HEK293 (cell line): ENCODE measurements around the gene FAM78A.

ENCODE experiments used
- CTCF ChIA-PET: fragments of 350-600 bp; formaldehyde crosslinking; extraction: SDS; loops from one replicate; lab custom pipeline; 2021; ENCODE audit warnings: antibody characterized with exemption; lab: Yijun Ruan, JAX
- POLR2A ChIA-PET: fragments of 300-600 bp; formaldehyde crosslinking; extraction: SDS; loops from one replicate; lab custom pipeline; 2020; ENCODE audit warnings: antibody characterized with exemption, inconsistent platforms; lab: Yijun Ruan, JAX
- H3K27ac ChIP-seq: fragments of 200-500 bp; sonication (Bioruptor generic); 2 replicates; pipeline ENCODE4 v1.5.1; 2014; ENCODE audit warnings: low read depth, low read length, control low read depth, inconsistent platforms; ENCODE audit errors: extremely low read depth
- H3K36me3 ChIP-seq, 2 experiments: fragments of 200-500 bp in 1 of 2; sonication (Bioruptor generic) in 1 of 2; 1 replicate in 1 of 2; 2 replicates in 1 of 2; pipeline ENCODE4 v1.5.1; 2014 to 2017; ENCODE audit warnings: inconsistent platforms in 2 of 2, low read length in 2 of 2; ENCODE audit not compliant: control insufficient read depth in 2 of 2, insufficient read depth in 1 of 2
- H3K4me1 ChIP-seq: fragments of 200-500 bp; sonication (Bioruptor generic); 2 replicates; pipeline ENCODE4 v1.5.1; 2014; ENCODE audit warnings: mild to moderate bottlenecking, low read length, inconsistent platforms; ENCODE audit not compliant: control insufficient read depth, insufficient read depth
- H3K4me3 ChIP-seq: 2 replicates; pipeline ENCODE4 v1.5.1; 2011; ENCODE audit warnings: low read depth, mild to moderate bottlenecking, control low read depth, low read length, moderate library complexity
- H3K9me3 ChIP-seq: fragments of 200-500 bp; sonication (Bioruptor generic); 2 replicates; pipeline ENCODE4 v1.5.1; 2014; ENCODE audit warnings: low read depth, low read length, inconsistent platforms; ENCODE audit not compliant: control insufficient read depth, insufficient read depth
- GLIS1 ChIP-seq: fragments of 450-650 bp; formaldehyde crosslinking; IDR thresholded peaks from 2 replicates; pipeline ENCODE4 v1.5.1; 2016; ENCODE audit warnings: missing biosample characterization, missing genetic modification characterization
- SALL2 ChIP-seq: fragments of 450-650 bp; formaldehyde crosslinking; IDR thresholded peaks from 2 replicates; pipeline ENCODE4 v1.5.0; 2017; ENCODE audit warnings: missing biosample characterization, mild to moderate bottlenecking, missing genetic modification characterization, borderline replicate concordance
- SCRT1 ChIP-seq: fragments of 450-650 bp; formaldehyde crosslinking; IDR thresholded peaks from 2 replicates; pipeline ENCODE4 v1.5.1; 2016; ENCODE audit warnings: missing biosample characterization, missing genetic modification characterization, borderline replicate concordance
- ZBTB1 ChIP-seq: fragments of 450-650 bp; formaldehyde crosslinking; IDR thresholded peaks from 2 replicates; pipeline ENCODE4 v1.5.1; 2016; ENCODE audit warnings: missing biosample characterization, missing genetic modification characterization
- ZFP41 ChIP-seq: fragments of 450-650 bp; formaldehyde crosslinking; IDR thresholded peaks from 2 replicates; pipeline ENCODE4 v1.5.1; 2016; ENCODE audit warnings: missing biosample characterization, missing genetic modification characterization, borderline replicate concordance
- ZNF112 ChIP-seq: fragments of 450-650 bp; formaldehyde crosslinking; IDR thresholded peaks from 2 replicates; pipeline ENCODE4 v1.5.0; 2017; ENCODE audit warnings: missing biosample characterization, missing genetic modification characterization
- ZNF114 ChIP-seq: fragments of 450-650 bp; formaldehyde crosslinking; IDR thresholded peaks from 2 replicates; pipeline ENCODE4 v1.5.0; 2017; ENCODE audit warnings: missing biosample characterization, missing genetic modification characterization
- ZNF175 ChIP-seq: fragments of 450-650 bp; formaldehyde crosslinking; IDR thresholded peaks from 2 replicates; pipeline ENCODE4 v1.5.1; 2016; ENCODE audit warnings: missing biosample characterization, missing genetic modification characterization
- ZNF184 ChIP-seq: fragments of 450-650 bp; IDR thresholded peaks from 2 replicates; pipeline ENCODE4 v1.5.1; 2018; ENCODE audit warnings: missing biosample characterization, mild to moderate bottlenecking, missing genetic modification characterization
- ZNF266 ChIP-seq: fragments of 450-650 bp; formaldehyde crosslinking; IDR thresholded peaks from 2 replicates; pipeline ENCODE4 v1.5.1; 2016; ENCODE audit warnings: missing biosample characterization, missing genetic modification characterization, low read depth
- ZNF354C ChIP-seq: fragments of 450-650 bp; formaldehyde crosslinking; IDR thresholded peaks from 2 replicates; pipeline ENCODE4 v1.5.1; 2016; ENCODE audit warnings: missing biosample characterization, missing genetic modification characterization, low read depth, borderline replicate concordance
- ZNF391 ChIP-seq: fragments of 450-650 bp; formaldehyde crosslinking; IDR thresholded peaks from 2 replicates; pipeline ENCODE4 v1.5.1; 2016; ENCODE audit warnings: low read depth, missing biosample characterization, missing genetic modification characterization, borderline replicate concordance
- ZNF473 ChIP-seq: fragments of 450-650 bp; formaldehyde crosslinking; IDR thresholded peaks from 2 replicates; pipeline ENCODE4 v1.5.1; 2017; ENCODE audit warnings: missing biosample characterization, missing genetic modification characterization
- ZNF544 ChIP-seq: fragments of 450-650 bp; formaldehyde crosslinking; IDR thresholded peaks from 2 replicates; pipeline ENCODE4 v1.5.0; 2017; ENCODE audit warnings: missing biosample characterization, missing genetic modification characterization
- ZNF558 ChIP-seq: fragments of 450-650 bp; formaldehyde crosslinking; IDR thresholded peaks from 2 replicates; pipeline ENCODE4 v1.5.1; 2016; ENCODE audit warnings: missing biosample characterization, missing genetic modification characterization
- ZNF621 ChIP-seq: fragments of 450-650 bp; formaldehyde crosslinking; IDR thresholded peaks from 2 replicates; pipeline ENCODE4 v1.5.1; 2017; ENCODE audit warnings: missing biosample characterization, missing genetic modification characterization
- ZNF623 ChIP-seq: fragments of 450-650 bp; formaldehyde crosslinking; IDR thresholded peaks from 2 replicates; pipeline ENCODE4 v1.5.1; 2016; ENCODE audit warnings: missing biosample characterization, missing genetic modification characterization
- ZNF677 ChIP-seq: fragments of 450-650 bp; IDR thresholded peaks from 2 replicates; pipeline ENCODE4 v1.5.0; 2018; ENCODE audit warnings: missing biosample characterization, mild to moderate bottlenecking, missing genetic modification characterization, moderate library complexity
- ZNF707 ChIP-seq: fragments of 450-650 bp; formaldehyde crosslinking; IDR thresholded peaks from 2 replicates; pipeline ENCODE4 v1.5.1; 2016; ENCODE audit warnings: missing biosample characterization, missing genetic modification characterization
- ZNF830 ChIP-seq: fragments of 450-650 bp; IDR thresholded peaks from 2 replicates; pipeline ENCODE4 v1.5.0; 2018; ENCODE audit warnings: missing biosample characterization, missing genetic modification characterization, low read depth, mild to moderate bottlenecking, moderate library complexity
- ZSCAN16 ChIP-seq: fragments of 450-650 bp; formaldehyde crosslinking; IDR thresholded peaks from 2 replicates; pipeline ENCODE4 v1.5.1; 2016; ENCODE audit warnings: missing biosample characterization, missing genetic modification characterization
- ZSCAN30 ChIP-seq: fragments of 450-650 bp; IDR thresholded peaks from 2 replicates; pipeline ENCODE4 v1.5.1; 2018; ENCODE audit warnings: missing biosample characterization, mild to moderate bottlenecking, missing genetic modification characterization, moderate library complexity
- TF ChIP-seq, protein P1 (sequence below): fragments of 450-650 bp; formaldehyde crosslinking; IDR thresholded peaks from 2 replicates; pipeline ENCODE4 v1.5.1; 2016; ENCODE audit warnings: missing biosample characterization, missing genetic modification characterization
- TF ChIP-seq, protein P2 (sequence below): fragments of 450-650 bp; formaldehyde crosslinking; IDR thresholded peaks from 2 replicates; pipeline ENCODE4 v1.5.1; 2016; ENCODE audit warnings: missing biosample characterization, missing genetic modification characterization, low read depth
- TF ChIP-seq, protein P3 (sequence below): fragments of 450-650 bp; formaldehyde crosslinking; IDR thresholded peaks from 2 replicates; pipeline ENCODE4 v1.5.0; 2017; ENCODE audit warnings: missing biosample characterization, missing genetic modification characterization, borderline replicate concordance

The FAM78A gene

GRCh38 chr9:131299961-131300347 is 23.6 kb upstream of the FAM78A start:
- CTCF ChIA-PET: interaction anchor here (1.0 to 1.2 kb wide), 2 partner anchors 50 to 120 kb away, joined by 3 to 4 read pairs; no protein-coding TSS in a partner anchor
- Histone ChIP-seq H3K36me3 (no peaks in the 10 kb centered on the region), H3K27ac (no peak overlapping the region), H3K4me1 (no peaks in the 10 kb centered on the region), H3K9me3 (no peaks in the 10 kb centered on the region), H3K4me3 (no peak overlapping the region)
- TF ChIP-seq ZNF707 (tag by site-specific recombination): no peak
- TF ChIP-seq ZNF830: no peak
- TF ChIP-seq ZBTB1 (tag by site-specific recombination): no peak
- no peak for TF ChIP-seq ZNF266 (tag by site-specific recombination)
- TF ChIP-seq ZNF112: no peak
- TF ChIP-seq GLIS1: no peak
- no peak for TF ChIP-seq ZSCAN30 (tag by site-specific recombination)
- no peak for TF ChIP-seq ZNF473 (tag by site-specific recombination)
- TF ChIP-seq ZNF621 (tag by site-specific recombination): no peak
- POLR2A ChIA-PET: no interaction called here

GRCh38 chr9:131299346-131299960 is 23.1 kb upstream of the FAM78A start:
- H3K27ac ChIP-seq: no peak overlapping the region
- TF ChIP-seq, protein P1, sequence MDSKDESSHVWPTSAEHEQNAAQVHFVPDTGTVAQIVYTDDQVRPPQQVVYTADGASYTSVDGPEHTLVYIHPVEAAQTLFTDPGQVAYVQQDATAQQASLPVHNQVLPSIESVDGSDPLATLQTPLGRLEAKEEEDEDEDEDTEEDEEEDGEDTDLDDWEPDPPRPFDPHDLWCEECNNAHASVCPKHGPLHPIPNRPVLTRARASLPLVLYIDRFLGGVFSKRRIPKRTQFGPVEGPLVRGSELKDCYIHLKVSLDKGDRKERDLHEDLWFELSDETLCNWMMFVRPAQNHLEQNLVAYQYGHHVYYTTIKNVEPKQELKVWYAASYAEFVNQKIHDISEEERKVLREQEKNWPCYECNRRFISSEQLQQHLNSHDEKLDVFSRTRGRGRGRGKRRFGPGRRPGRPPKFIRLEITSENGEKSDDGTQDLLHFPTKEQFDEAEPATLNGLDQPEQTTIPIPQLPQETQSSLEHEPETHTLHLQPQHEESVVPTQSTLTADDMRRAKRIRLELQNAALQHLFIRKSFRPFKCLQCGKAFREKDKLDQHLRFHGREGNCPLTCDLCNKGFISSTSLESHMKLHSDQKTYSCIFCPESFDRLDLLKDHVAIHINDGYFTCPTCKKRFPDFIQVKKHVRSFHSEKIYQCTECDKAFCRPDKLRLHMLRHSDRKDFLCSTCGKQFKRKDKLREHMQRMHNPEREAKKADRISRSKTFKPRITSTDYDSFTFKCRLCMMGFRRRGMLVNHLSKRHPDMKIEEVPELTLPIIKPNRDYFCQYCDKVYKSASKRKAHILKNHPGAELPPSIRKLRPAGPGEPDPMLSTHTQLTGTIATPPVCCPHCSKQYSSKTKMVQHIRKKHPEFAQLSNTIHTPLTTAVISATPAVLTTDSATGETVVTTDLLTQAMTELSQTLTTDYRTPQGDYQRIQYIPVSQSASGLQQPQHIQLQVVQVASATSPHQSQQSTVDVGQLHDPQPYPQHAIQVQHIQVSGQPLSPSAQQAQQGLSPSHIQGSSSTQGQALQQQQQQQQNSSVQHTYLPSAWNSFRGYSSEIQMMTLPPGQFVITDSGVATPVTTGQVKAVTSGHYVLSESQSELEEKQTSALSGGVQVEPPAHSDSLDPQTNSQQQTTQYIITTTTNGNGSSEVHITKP (tag by site-specific recombination): no peak
- TF ChIP-seq ZNF558 (tag by site-specific recombination) (no peak), SALL2 (tag by site-specific recombination) (no peak), ZNF175 (tag by site-specific recombination) (no peak), ZSCAN16 (tag by site-specific recombination) (no peak), ZNF677 (tag by site-specific recombination) (no peak), ZNF391 (tag by site-specific recombination) (no peak), ZNF623 (tag by site-specific recombination) (no peak), ZNF184 (tag by site-specific recombination) (no peak), ZNF544 (tag by site-specific recombination) (no peak)
- POLR2A ChIA-PET: no interaction called here
- no peaks in the 10 kb centered on the region for H3K9me3 ChIP-seq
- H3K4me3 ChIP-seq: no peak overlapping the region
- H3K36me3 ChIP-seq: no peaks in the 10 kb centered on the region
- no peaks in the 10 kb centered on the region for H3K4me1 ChIP-seq
- CTCF ChIA-PET: interaction anchor here (1.0 kb wide), 1 partner anchor 119 kb away, joined by 3 read pairs; no protein-coding TSS in a partner anchor

DNA sequence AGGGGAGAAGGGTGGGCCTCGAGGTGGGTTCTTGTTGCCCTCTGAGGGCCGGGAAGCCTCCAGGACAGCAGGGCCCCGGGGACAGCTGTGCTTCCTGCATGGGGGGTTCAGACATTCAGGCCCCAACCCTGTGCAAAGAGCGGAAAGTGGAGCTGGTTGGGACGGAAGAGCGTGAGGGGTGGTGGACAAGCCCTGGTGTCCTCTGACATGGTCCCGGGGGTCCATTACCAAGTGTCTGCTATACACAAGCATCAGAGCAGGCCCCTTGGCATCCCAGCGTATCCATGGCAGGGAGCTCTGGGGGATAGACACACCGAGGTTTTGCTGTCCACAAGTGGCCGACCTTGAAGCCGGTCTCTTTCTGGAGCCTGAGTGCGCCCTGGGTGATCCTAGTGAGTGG is 22.5 kb upstream of the FAM78A start:
- no peaks in the 10 kb centered on the region for H3K9me3 ChIP-seq
- no peak overlapping the region for H3K4me3 ChIP-seq
- no peak overlapping the region for H3K27ac ChIP-seq
- CTCF ChIA-PET: interaction anchor here (1.0 to 1.6 kb wide), 2 partner anchors 21 to 118 kb away, joined by 3 to 4 read pairs; no protein-coding TSS in a partner anchor
- POLR2A ChIA-PET: no interaction called here
- no peaks in the 10 kb centered on the region for H3K4me1 ChIP-seq
- no peaks in the 10 kb centered on the region for H3K36me3 ChIP-seq
- TF ChIP-seq, protein P2, sequence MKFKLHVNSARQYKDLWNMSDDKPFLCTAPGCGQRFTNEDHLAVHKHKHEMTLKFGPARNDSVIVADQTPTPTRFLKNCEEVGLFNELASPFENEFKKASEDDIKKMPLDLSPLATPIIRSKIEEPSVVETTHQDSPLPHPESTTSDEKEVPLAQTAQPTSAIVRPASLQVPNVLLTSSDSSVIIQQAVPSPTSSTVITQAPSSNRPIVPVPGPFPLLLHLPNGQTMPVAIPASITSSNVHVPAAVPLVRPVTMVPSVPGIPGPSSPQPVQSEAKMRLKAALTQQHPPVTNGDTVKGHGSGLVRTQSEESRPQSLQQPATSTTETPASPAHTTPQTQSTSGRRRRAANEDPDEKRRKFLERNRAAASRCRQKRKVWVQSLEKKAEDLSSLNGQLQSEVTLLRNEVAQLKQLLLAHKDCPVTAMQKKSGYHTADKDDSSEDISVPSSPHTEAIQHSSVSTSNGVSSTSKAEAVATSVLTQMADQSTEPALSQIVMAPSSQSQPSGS (tag by site-specific recombination): no peak
- TF ChIP-seq, protein P3, sequence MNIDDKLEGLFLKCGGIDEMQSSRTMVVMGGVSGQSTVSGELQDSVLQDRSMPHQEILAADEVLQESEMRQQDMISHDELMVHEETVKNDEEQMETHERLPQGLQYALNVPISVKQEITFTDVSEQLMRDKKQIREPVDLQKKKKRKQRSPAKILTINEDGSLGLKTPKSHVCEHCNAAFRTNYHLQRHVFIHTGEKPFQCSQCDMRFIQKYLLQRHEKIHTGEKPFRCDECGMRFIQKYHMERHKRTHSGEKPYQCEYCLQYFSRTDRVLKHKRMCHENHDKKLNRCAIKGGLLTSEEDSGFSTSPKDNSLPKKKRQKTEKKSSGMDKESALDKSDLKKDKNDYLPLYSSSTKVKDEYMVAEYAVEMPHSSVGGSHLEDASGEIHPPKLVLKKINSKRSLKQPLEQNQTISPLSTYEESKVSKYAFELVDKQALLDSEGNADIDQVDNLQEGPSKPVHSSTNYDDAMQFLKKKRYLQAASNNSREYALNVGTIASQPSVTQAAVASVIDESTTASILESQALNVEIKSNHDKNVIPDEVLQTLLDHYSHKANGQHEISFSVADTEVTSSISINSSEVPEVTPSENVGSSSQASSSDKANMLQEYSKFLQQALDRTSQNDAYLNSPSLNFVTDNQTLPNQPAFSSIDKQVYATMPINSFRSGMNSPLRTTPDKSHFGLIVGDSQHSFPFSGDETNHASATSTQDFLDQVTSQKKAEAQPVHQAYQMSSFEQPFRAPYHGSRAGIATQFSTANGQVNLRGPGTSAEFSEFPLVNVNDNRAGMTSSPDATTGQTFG: no peak
- no peak for TF ChIP-seq SCRT1 (tag by site-specific recombination)
- no peak for TF ChIP-seq ZNF114 (tag by site-specific recombination)
- no peak for TF ChIP-seq ZFP41 (tag by site-specific recombination)
- no peak for TF ChIP-seq ZNF354C (tag by site-specific recombination)
- no peak for TF ChIP-seq ZNF707 (tag by site-specific recombination)
